NCI-H1092 (cell line): ENCODE data around the gene GEMIN7.

Experiments
- DNase-seq: peaks from one replicate; lab custom pipeline; 2025; lab: John Stamatoyannopoulos, UW

Gene GEMIN7

DNA sequence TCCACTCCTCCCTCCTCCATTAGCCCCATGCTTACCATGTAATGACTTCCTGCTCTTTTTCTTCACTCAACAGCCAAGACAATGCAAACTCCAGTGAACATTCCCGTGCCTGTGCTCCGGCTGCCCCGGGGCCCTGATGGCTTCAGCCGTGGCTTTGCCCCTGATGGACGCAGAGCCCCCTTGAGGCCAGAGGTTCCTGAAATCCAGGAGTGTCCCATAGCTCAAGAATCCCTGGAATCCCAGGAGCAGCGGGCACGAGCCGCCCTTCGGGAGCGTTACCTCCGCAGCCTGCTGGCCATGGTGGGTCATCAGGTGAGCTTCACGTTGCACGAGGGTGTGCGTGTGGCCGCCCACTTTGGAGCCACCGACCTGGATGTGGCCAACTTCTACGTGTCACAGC, 11.0 kb downstream of the GEMIN7 start:
- no peak for DNase-seq

DNA sequence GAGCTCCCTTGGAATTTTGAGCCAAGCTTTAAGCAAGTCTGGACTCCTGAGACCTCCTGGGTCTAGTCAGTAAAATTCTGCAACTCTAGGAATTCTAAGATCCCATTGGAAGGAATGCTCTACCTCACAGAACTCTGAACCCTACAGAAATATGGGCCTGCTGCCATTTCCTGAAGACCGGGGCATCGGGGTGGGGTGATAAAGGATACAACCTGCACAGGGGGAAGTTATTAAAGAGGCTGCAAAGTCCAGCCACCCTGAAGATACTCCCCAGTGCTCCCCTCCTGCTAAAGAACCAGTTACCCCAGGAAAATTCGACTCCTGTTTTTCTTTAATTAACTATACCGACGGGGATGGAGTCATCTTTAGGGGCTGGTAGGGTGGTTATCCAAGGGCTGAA, 11.5 kb downstream of the GEMIN7 start:
- no peak for DNase-seq

DNA sequence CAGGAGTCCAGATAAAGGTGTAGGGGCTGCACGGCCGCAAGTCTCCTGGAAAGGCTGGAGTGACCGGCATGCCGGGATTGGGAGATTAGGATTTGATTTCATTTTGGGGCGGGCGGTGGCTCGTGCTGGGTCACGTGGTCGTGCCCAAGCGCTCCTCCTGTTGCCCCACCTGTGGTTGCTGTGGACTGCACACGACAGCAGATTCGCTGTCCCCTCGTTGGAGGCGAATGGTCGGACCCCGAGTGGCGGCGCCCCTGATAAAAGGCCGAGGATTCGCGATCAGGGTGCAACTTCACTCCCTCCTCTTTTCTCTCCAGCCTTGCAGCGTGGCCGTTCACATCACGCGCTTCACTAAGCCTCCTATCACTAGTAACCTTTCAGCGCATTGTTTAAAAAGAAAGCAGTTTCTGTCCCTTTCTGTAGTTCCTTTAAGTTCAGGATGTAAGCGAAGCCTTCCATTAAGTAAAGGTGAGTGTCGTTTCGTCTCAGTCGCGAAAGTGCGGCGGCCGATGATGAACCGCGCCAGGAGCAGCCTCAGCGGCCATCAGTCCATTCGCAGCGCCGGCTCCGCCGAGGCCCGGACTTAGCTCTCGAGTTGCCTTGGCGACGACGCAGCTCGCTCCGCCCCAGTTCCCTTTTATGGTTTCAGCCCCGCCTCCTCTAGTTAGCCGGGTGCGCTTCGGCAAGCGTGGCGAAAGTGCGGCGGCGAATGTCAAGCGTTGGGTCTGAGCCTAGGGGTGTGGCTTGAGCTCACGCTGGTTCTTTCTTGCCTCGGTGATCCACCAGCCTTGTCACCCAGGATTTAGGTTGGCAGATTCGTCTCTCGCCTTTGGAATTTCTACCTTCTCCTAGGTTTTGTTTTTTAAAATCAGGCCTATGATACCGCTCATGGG, 12.2 kb downstream of the GEMIN7 start:
- DNase-seq, result peak; percentile 96

DNA sequence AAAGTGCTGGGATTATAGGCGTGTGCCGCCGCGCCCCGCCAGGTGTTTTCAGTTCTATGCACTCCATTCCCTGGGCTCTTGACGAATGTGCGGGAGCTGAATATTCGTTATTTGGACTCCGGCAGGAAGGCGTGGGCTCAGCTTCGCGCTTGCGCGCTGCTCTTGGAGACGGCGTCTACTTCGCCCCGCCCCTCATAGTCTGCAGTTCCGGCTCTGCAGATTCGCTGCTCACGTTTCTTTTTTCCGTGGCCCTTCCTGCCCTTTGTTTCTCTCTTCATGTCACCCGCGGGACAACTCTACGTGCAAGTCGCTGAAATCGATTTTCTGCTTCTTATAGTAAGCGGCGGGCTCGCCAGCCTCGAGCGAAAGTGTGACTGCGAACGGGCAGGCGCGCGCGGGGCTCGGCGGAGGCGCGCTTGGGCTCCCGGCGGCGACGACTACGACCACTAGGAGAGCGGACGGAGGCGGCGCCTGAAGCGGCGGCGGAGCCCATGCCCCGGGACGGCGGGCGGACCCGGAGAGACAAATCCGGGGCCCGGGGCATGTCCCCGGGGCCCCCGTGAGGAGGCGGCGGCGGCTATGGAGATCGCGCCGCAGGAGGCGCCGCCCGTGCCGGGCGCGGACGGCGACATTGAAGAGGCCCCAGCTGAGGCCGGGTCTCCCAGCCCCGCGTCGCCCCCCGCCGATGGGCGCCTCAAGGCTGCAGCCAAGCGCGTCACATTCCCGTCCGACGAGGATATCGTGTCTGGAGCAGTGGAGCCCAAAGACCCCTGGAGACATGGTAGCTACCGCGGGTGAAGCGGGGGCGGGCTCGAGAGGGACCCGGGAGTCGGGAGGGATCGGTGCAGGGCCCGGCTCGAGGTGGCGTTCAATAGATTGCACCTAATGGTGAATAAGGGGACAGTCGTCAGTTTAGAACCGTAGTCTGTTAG, 14.0 kb downstream of the GEMIN7 start, which contains the start of gene PPP1R37:
PPP1R37 (plus strand) TSS at position 433 of the 932 bp plus-strand sequence; CDS start at position 580, 147 bp downstream.
- peak; percentile 93 for DNase-seq

DNA sequence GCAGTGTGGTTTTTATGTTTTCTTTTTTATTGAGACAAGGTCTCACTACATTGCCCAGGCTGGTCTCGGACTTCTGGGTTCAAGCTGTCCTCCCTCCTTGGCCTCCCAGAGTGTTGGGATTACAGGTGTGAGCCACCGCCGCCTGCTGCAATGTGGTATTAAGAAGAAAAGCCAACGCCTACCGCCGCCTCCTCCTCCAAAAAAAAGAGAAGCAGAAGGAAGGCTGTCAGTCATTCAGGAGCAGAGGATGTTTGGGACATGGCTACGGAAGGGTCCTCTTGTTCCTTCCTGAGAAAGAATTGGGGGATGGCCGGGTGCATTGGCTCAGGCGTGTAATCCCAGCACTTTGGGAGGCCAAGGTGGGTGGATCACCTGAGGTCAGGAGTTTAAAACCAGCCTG, 15.1 kb downstream of the GEMIN7 start:
- no peak for DNase-seq

DNA sequence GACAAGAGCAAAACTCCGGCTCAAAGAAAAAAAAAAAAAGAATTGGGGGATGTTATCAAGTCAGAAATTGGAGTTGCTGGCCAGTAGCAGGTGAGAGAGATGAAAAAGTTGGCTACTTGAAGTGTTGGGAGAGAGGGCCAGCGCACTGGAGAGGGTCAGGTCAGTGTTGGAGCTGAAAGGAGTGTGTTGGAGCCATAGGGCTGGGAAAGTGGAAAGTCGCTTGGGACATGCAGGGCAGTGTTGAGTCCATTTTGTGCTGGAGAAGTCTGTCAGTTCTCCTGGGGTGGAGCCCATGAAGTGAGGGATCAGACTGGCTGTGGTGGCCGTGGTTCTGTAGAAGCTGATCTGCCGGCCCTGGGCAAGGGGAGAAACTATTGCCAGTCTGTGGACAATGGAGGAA, 15.6 kb downstream of the GEMIN7 start:
- no peak for DNase-seq

DNA sequence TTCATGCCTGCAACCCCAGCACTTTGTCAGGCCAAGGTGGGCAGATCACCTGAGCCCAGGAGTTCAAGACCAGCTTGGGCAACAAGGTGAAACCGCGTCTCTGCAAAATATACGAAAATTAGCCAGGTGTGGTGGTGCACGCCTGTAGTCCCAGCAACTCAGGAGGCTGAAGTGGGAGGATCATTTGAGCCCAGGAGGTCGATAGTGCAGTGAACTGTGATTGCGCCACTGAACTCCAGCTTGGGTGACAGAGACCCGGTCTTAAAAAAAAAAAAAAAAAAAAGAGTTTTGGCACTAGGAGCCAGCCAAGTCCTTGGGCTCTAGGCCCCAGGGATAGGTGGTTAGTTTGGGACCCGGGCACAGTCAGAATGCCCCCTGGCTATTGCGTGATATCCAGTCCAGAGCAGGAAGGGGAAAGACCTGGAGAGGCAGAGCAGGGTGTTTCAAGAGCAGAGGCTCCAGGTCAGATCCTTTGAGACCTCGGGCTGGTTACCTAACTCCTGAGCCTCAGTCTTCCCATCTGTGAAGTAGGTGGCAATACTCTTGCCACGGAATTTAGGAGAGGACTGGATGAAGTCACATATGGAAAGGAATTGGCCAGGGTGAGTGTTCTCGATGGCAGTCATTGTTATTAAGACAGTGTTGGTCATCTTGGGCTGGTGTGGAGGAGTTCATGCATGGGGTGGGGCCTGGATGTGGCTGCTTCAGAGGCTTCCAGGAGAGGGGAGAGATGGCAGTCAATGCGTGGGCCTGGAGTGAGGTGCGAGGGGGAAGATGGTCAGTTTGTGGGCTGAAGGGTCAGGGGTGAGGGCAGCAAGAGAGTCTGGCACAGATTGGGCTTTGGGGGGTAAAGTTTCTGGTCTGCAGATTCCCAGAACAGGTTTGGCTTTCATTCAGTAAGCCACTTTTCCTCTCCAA, 16.7 kb downstream of the GEMIN7 start:
- DNase-seq, result no peak

DNA sequence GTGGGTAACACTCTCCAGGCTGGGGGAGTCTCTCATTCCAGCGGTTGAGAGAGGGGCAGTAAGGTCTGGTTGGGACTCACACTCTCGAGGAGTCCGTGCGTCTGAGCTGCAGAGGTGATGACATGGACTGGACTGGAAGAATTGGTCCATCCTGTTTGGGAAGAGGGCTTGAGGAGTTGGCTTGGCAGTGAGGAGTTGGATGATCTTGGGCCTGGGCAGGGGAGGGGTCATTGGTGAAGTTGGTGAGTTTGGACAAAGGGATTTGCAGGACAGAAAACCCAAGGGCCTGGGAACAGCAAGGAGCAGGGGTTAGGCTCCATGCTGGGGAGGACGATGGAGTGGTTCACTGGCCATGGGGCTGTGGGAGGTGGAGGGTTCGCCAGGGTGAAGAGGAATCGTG, 17.6 kb downstream of the GEMIN7 start:
- DNase-seq, result no peak

DNA sequence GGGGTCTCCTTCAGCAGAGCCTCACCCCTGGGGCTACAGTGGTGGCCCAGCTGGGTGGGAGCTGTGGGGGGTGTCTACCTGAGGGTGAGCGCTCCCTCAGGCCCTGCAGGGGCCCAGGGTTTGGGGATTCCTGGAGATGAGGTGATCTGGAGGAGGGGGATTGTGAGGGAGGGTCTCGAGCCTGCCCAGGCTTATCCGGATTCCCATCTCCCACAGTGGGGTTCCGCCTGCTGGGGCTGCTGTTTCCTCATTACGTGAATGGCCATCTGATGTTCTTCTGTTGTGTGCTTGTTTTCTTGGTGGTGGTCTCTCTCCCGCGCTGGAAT, 18.4 kb downstream of the GEMIN7 start:
- DNase-seq, result no peak

DNA sequence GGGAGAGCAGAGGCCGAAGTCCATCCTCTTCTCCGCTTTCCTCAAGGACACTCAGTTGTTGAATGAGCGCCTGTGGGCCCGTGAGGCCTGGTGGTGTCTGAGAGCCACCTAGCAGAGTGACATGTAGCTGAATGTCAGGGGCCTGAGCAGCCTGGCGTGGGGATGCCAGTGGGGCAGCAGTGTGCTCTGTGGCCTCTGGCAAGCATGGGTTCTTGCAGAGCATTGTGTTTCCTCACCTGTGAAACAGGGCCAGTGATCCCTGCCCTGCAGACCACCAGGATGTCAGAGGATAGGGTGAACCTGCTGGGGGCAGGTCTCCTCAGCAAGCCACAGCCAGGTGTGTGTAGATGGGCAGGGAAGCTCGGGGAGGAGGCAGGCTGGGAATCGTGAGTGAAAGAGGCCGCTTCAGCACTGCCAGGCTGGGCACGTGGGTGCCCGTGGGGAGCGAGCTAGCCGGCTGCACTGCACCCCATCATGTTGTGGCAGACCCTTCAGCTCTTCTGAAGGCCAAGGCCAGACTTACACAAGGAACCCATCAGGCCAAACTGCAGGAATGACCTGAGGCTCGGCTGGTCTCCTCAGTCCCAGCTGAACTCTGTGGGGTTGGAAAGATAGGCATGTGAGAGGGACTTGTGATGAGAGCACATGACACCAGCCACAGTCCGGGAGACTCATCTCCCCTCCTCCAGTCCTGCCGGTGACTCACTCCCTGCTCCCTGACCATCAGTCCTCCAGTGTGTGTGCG, 18.9 kb downstream of the GEMIN7 start:
- no peak for DNase-seq

DNA sequence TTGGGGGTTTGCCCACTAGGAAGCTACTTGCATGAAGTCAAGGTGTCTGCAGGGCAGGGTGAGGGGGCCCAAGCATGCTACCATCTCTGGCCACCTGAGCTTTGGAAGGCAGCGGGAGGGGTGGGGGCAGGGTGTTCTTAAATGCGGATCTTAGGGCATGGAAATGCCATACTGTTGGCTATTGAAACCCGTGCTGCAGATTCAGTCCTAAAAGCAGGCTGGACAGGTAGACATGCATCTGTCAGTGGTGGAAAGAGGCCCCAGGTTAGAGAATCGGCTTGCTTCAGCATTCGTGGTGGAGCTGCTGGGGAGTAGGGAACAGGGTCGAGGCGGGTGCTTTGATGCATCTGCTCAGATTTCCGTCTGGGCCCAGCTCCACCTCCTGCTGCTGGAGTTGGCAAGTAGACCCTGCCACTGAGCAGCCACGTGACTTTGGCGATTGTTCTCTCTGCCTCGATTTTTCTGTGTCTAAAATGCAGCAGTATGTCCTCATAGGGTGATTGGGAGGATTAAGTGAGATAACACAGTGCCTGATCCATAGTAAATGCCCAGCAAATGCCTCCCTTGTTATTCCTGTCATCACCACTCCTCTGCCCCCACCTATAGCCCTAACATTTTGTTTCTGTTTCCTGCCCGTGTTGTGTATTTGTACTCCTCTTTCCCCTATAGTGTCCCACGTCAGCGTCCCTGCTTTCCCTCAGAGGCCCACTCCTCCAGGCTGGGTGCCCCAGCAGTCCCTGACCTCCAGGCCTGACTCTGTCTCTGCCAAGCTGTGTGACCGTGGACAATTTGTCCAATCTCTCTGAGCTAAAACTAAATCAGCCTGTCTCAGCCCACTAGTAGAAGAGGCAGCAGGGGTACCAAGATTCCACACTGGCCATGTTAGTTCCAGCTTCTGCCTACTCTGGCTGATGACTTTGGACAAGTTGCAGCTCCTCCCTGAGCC, 19.7 kb downstream of the GEMIN7 start:
- no peak for DNase-seq

DNA sequence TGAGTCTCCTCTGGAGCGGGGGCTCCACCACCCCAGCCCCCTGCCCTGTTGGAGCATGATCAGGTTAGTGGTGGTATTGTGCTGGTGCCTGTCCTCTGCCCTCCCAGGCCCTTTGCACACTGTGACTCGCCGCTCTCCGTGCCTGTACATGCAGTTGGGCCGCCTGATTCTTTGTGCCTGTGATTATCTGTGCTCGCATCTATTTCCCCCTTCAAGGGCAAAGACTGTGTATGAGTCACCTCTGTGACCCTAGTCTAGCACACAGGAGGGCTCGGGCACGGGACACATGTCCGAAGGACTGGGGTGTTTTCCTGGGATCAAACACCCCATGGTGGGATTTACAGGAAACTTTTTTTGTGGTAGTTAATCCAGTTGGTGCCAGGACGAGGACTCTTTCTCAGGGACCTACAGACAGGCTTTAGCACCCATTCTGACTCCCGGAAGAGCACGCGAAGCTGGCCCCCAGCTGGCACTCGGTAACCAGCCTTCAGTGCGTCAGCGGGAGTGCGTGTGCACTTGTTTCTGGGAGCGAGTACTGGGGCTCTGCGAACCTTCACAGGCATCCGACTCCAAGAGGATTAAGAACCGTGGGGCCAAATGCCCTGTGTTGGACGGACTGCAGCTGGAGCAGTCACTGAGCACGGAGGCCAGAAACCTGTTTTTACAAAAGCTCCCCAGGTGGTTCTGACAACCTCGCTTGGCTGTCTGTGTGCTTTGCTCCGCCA, 20.6 kb downstream of the GEMIN7 start:
- DNase-seq, result no peak

DNA sequence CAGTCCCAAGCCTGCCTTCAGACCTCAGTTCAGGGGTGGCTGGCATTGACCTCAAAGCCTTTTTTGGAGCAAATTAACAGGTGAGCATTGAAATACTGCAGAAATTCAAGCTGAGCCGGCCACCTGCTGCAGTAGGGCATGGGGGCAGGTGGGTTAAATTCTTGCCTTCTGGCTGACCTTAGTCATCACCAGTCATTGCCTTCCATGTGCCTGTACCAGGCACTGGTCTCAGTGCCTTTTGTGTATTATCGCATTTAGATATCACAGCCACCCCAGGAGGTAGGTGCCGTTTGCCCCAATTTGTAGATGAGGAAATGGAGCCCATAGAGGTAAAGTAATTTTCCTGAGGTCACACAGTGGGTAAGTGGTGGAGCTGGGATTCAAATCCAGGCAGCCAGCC, 21.1 kb downstream of the GEMIN7 start:
- DNase-seq, result no peak

DNA sequence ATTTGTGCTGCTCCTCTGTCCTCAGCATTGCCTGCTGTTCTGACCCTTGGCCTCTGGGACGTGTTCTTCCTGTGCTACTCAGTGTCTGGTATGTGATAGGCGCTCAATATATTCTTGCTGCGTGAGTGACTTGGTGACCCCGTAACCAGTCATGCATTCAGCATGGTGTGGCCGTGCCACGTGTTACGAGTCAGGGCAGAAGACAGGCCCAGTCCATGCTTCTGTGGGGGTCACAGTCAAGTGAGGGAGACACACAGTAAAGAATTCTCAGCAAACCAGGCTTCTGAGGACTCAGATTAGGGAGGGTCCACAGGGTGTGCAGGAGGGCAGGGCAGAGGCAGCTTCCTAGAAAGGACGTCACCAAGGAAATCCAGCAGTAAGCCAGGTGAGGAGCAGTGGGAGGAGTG, 21.8 kb downstream of the GEMIN7 start:
- DNase-seq, result no peak

DNA sequence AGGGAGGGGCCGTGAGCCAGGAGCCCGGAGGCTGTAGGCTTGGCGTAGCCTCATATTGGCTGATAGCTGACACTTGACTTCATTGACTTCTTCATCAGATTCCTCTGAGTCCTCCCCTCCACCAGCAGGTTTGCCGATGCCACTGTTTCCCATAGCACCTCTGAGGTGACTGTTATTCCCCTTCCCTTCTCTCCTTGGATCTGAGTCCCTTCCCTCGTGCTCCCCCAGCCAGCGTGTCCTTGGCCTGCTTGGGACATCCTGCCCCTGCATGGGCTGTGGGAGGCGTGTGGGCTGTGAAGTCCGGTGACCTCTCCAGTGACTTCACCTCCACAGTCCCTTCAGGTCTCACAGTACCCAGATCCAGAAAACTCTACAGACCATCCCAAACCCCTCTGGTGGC, 22.7 kb downstream of the GEMIN7 start:
- no peak for DNase-seq

DNA sequence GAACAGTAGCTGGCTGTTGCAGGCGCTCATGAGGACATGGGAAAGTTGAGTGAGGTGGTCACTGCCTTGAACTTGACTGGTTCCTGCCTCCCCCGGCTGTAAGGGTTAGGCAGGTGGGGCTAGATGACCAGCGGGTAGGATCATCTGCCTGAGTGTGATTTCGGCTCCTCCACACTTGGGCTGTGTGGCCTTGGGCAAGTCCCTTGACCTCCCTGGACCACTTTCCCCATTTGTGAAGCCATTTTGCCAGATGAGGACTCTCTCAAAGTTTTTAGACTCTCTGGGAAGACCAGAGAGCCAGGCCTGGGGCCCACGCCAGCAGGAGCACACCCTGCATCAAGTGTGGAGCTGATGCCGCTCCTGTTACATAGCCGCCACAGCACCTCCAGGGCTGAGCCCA, 23.4 kb downstream of the GEMIN7 start:
- DNase-seq, result no peak

DNA sequence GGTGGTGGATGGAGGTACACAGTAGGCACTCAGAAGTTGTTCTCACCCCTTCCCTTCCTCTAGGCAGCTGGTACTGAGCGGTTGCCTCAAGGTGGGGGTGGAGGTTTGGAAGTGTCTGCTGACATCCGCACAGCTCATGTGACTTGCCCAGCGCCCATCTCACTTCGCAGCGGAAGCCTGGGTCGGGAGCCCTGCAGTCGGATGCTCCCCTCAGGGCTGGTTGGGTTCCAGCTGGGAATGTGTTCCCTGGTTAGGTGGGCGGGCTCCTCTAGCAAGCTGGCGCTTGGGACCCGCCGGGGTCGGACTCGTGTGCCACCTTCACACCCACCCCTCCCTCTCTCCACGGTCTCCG, 24.1 kb downstream of the GEMIN7 start:
- no peak for DNase-seq

DNA sequence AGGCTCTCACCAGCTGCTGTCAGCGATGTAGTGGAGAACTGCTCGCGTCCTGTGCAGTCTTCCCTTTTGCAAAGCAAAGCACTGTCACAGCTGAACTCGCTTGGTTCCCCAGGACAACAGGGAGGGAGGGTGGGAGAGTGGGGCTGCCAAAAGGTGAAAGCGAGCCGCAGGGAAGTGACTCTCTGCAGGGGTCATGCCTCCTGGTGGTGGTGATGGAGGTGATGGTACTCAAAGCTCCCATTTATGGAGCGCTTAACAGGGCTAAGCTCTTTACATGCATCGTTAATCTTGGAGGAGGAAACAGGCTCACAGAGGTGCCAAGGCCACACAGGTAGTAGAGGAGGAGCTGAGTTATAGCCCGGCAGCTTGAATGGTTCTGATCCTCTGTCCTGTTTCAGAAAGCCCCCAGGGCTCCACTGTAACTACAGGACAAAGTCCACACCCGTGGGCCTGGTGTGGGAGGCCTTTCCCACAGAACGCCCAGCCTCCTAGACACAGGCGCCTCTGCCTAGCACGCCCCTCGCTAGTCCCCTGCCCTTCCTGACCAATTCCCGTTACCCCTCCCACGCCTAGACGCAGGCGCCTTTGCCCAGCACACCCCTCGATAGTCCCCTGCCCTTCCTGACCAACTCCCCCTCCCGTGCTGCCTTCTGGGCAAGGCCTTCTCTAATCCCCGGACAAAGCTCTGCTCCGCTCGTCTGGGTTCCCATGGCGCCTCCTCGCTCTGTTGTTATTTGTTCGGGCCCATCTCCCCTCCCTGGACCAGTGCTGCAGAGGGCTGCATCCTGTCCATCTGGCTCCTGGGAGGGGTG, 24.7 kb downstream of the GEMIN7 start:
- no peak for DNase-seq
